SK-N-SH (cell line): ENCODE measurements around the gene REEP3. TPM values are rescaled to one million over a fixed set of nuclear protein-coding genes. Genes with fewer than 3 reads are reported as not detected.

Experiments used
- CTCF ChIA-PET: fragments of 300-600, 350-600 bp; formaldehyde crosslinking; extraction: SDS; loops from one replicate; lab custom pipeline; 2021; lab: Yijun Ruan, JAX
- POLR2A ChIA-PET: fragments of 350-600 bp; sonication (Branson Sonifier 250); formaldehyde crosslinking; extraction: SDS; loops from one replicate; lab custom pipeline; 2020; ENCODE audit warnings: antibody characterized with exemption, inconsistent platforms; lab: Yijun Ruan, JAX
- DNase-seq: peaks from one replicate; pipeline ENCODE4 v3.0.0; 2012
- H2AFZ ChIP-seq: fragments of 200-600 bp; sonication (generic); 2 replicates; pipeline ENCODE4 v1.8.1; 2016; ENCODE audit warnings: antibody characterized with exemption, mild to moderate bottlenecking, low read depth
- H3F3A ChIP-seq: fragments of 200-600 bp; sonication (generic); replicated peaks from 2 replicates; pipeline ENCODE3; 2016; ENCODE audit warnings: antibody characterized with exemption, mild to moderate bottlenecking; ENCODE audit not compliant: insufficient read depth
- H3K27ac ChIP-seq, 2 experiments: fragments of 200-500 bp in 1 of 2; fragments of 200-600 bp in 1 of 2; sonication (Bioruptor generic) in 1 of 2; sonication (generic), shearing (Covaris generic) in 1 of 2; 2 replicates each; pipeline versions ENCODE4 v1.5.1 to v1.6.1; 2014 to 2016; ENCODE audit warnings: low read depth in 2 of 2, inconsistent platforms in 1 of 2, low read length in 1 of 2, mild to moderate bottlenecking in 1 of 2, mixed read lengths in 1 of 2
- H3K27me3 ChIP-seq: fragments of 200-600 bp; sonication (generic), shearing (Covaris generic); 2 replicates; pipeline ENCODE4 v1.6.1; 2016; ENCODE audit warnings: mixed run types; ENCODE audit not compliant: insufficient read depth
- H3K36me3 ChIP-seq, 2 experiments: fragments of 200-500 bp in 1 of 2; fragments of 200-600 bp in 1 of 2; sonication (Bioruptor generic) in 1 of 2; sonication (generic) in 1 of 2; replicated peaks in 1 of 2; 2 replicates each; pipeline versions ENCODE3 to v1.5.1; 2014 to 2016; ENCODE audit warnings: low read length in 1 of 2, mild to moderate bottlenecking in 1 of 2; ENCODE audit not compliant: insufficient read depth in 2 of 2, control insufficient read depth in 1 of 2
- H3K4me1 ChIP-seq, 2 experiments: fragments of 200-500 bp in 1 of 2; fragments of 200-600 bp in 1 of 2; sonication (Bioruptor generic) in 1 of 2; sonication (generic), shearing (Covaris generic) in 1 of 2; 2 replicates each; pipeline versions ENCODE4 v1.5.1 to v1.6.1; 2014 to 2016; ENCODE audit warnings: low read depth in 1 of 2, low read length in 1 of 2, mixed run types in 1 of 2; ENCODE audit not compliant: insufficient read depth in 2 of 2, control insufficient read depth in 1 of 2
- H3K4me2 ChIP-seq: fragments of 200-600 bp; sonication (generic), shearing (Covaris generic); 2 replicates; pipeline ENCODE4 v1.6.1; 2017; ENCODE audit warnings: mixed run types
- H3K4me3 ChIP-seq, 2 experiments: fragments of 200-500 bp in 1 of 2; fragments of 200-600 bp in 1 of 2; sonication (Bioruptor generic) in 1 of 2; sonication (generic), shearing (Covaris generic) in 1 of 2; 2 replicates each; pipeline versions ENCODE4 v1.5.1 to v1.8.1; 2014 to 2016; ENCODE audit warnings: low read depth in 2 of 2, inconsistent platforms in 1 of 2, low read length in 1 of 2, mild to moderate bottlenecking in 1 of 2, mixed read lengths in 1 of 2, moderate library complexity in 1 of 2
- H3K79me2 ChIP-seq: fragments of 200-600 bp; sonication (generic); 2 replicates; pipeline ENCODE4 v1.8.1; 2017; ENCODE audit warnings: mild to moderate bottlenecking; ENCODE audit not compliant: insufficient read depth
- H3K9ac ChIP-seq: fragments of 200-600 bp; sonication (generic); 2 replicates; pipeline ENCODE4 v1.6.1; 2017; ENCODE audit warnings: mixed run types
- H3K9me2 ChIP-seq: fragments of 200-600 bp; sonication (generic); 2 replicates; pipeline ENCODE4 v1.6.1; 2017; ENCODE audit warnings: mixed run types
- H3K9me3 ChIP-seq: fragments of 200-600 bp; sonication (generic); 2 replicates; pipeline ENCODE4 v1.6.1; 2017; ENCODE audit warnings: mixed run types, mild to moderate bottlenecking, moderate library complexity
- H4K20me1 ChIP-seq: fragments of 200-600 bp; sonication (generic); 2 replicates; pipeline ENCODE4 v1.6.1; 2017; ENCODE audit warnings: mild to moderate bottlenecking, mixed run types; ENCODE audit not compliant: insufficient read depth
- CHD2 ChIP-seq: fragments of 150-350 bp; IDR thresholded peaks from 2 replicates; pipeline ENCODE4 v1.6.1; 2018; ENCODE audit warnings: low read length; ENCODE audit not compliant: partially characterized antibody
- ELF1 ChIP-seq: IDR thresholded peaks from 2 replicates; pipeline ENCODE4 v1.4.0; 2012
- EP300 ChIP-seq, 2 experiments: IDR thresholded peaks; 2 replicates each; pipeline versions ENCODE4 v1.4.0 to v1.6.1; 2012; ENCODE audit warnings: borderline replicate concordance in 1 of 2, low read depth in 1 of 2, low read length in 1 of 2
- EZH2phosphoT487 ChIP-seq: fragments of 200-600 bp; sonication (generic); IDR thresholded peaks from 2 replicates; pipeline ENCODE4 v1.6.1; 2017; ENCODE audit warnings: low read depth, mixed run types, mild to moderate bottlenecking, antibody characterized with exemption, moderate library complexity, borderline replicate concordance
- FOXM1 ChIP-seq: IDR thresholded peaks from 2 replicates; pipeline ENCODE4 v1.4.0; 2012; ENCODE audit warnings: low read depth, mild to moderate bottlenecking
- GABPA ChIP-seq: IDR thresholded peaks from 2 replicates; pipeline ENCODE4 v1.4.0; 2012; ENCODE audit warnings: low read depth, mild to moderate bottlenecking
- JUND ChIP-seq: IDR thresholded peaks from 2 replicates; pipeline ENCODE4 v1.4.0; 2012
- MAX ChIP-seq: IDR thresholded peaks from 2 replicates; pipeline ENCODE4 v1.4.0; 2012; ENCODE audit warnings: low read depth
- MEF2A ChIP-seq: IDR thresholded peaks from 2 replicates; pipeline ENCODE4 v1.4.0; 2012; ENCODE audit warnings: low read depth, borderline replicate concordance
- POLR2AphosphoS5 ChIP-seq: IDR thresholded peaks from 2 replicates; pipeline ENCODE4 v1.6.1; 2012; ENCODE audit warnings: low read depth, low read length
- RAD21 ChIP-seq: IDR thresholded peaks from 2 replicates; pipeline ENCODE4 v1.6.1; 2012; ENCODE audit warnings: mild to moderate bottlenecking, low read length
- REST ChIP-seq: IDR thresholded peaks from 2 replicates; pipeline ENCODE4 v1.6.1; 2012; ENCODE audit warnings: mild to moderate bottlenecking, low read depth, low read length, moderate library complexity
- RFX5 ChIP-seq: IDR thresholded peaks from 2 replicates; pipeline ENCODE4 v1.6.1; 2012; ENCODE audit warnings: mild to moderate bottlenecking, improper control_type of control experiment, low read length
- SIN3A ChIP-seq: IDR thresholded peaks from 2 replicates; pipeline ENCODE4 v1.6.1; 2012; ENCODE audit warnings: low read depth, mild to moderate bottlenecking, low read length, moderate library complexity, borderline replicate concordance
- TAF1 ChIP-seq: IDR thresholded peaks from 2 replicates; pipeline ENCODE4 v1.6.1; 2012; ENCODE audit warnings: low read depth, mild to moderate bottlenecking, low read length, moderate library complexity, borderline replicate concordance
- USF2 ChIP-seq: fragments of 150-350 bp; IDR thresholded peaks from 2 replicates; pipeline ENCODE4 v1.6.1; 2017; ENCODE audit warnings: antibody characterized with exemption, low read length, low read depth, borderline replicate concordance
- WGBS: methylation state at CpG from one replicate; pipeline ENCODE4 v1.1.6; 2017; ENCODE audit warnings: low lambda C conversion rate; 5-methylcytosine and 5-hydroxymethylcytosine counted together
- polyA plus RNA-seq, 3 experiments: library from polyadenylated mRNA; depleted of rRNA; stranded (reverse); fragments of >200 nt; gene quantifications; 2 replicates each; pipeline ENCODE4 v1.2.3, GENCODE V29; 2012

The REEP3 gene
- polyA plus RNA-seq, 1 of the 3 experiments (the other 2 are of a cell fraction) = 7.6 TPM

- H3K4me3 ChIP-seq = no peak overlapping the region
- H3K36me3 ChIP-seq = no peaks in the 10 kb centered on the region
- H2AFZ ChIP-seq = no peak overlapping the region
- H3K79me2 ChIP-seq = no peaks in the 10 kb centered on the region
- CTCF ChIA-PET = interaction anchor here (0.7 to 1.3 kb wide), 2 partner anchors 77 to 476 kb away, joined by 3 to 7 read pairs; no protein-coding TSS in a partner anchor
- peaks cover 0 to 6% of the 10 kb centered on the region in 2 experiments; a peak in 3 of 4 replicates for H3K4me1 ChIP-seq
- H3K9me3 ChIP-seq = no peaks in the 10 kb centered on the region
- no peaks in the 10 kb centered on the region for H3K9me2 ChIP-seq
- POLR2A ChIA-PET = interaction anchor here (1.0 kb wide), 1 partner anchor 12 kb away, joined by 5 read pairs; no protein-coding TSS in a partner anchor
- H3K27ac ChIP-seq = peak overlapping the region in 1 of 2 experiments; percentile 65; a peak in 2 of 4 replicates
- no peaks in the 10 kb centered on the region for H4K20me1 ChIP-seq
- H3F3A ChIP-seq = no peaks in the 10 kb centered on the region
- H3K9ac ChIP-seq = no peak overlapping the region
- WGBS = 83% methylated on average over 5 of the region's 5 CpGs
- no peak for DNase-seq
- H3K4me2 ChIP-seq = no peak overlapping the region
- no peaks in the 10 kb centered on the region for H3K27me3 ChIP-seq
- no peak for TF ChIP-seq REST
- TF ChIP-seq ELF1 = no peak
- no peak for TF ChIP-seq JUND
- no peak for TF ChIP-seq GABPA
- no peak for TF ChIP-seq CHD2
- no peak for TF ChIP-seq TAF1
- TF ChIP-seq RAD21 = no peak
- TF ChIP-seq EP300 (IDR thresholded peaks at IDR 0.05; ENCODE audit: borderline replicate concordance in 1 of 2, low read depth in 1 of 2, low read length in 1 of 2) = no peak
- no peak for TF ChIP-seq MEF2A
- no peak for TF ChIP-seq POLR2AphosphoS5
Observed at GRCh38 chr10:63642808-63643207, 121.6 kb downstream of the REEP3 start.

- no peaks in the 10 kb centered on the region for H3K9me2 ChIP-seq
- H3K4me2 ChIP-seq = no peak overlapping the region
- no peaks in the 10 kb centered on the region for H3K9me3 ChIP-seq
- no peak overlapping the region for H3K4me3 ChIP-seq
- H3K9ac ChIP-seq = no peak overlapping the region
- WGBS = 91% methylated on average over 4 of the region's 4 CpGs
- POLR2A ChIA-PET = no interaction called here
- no peaks in the 10 kb centered on the region for H3F3A ChIP-seq
- no peaks in the 10 kb centered on the region for H3K36me3 ChIP-seq
- H2AFZ ChIP-seq = no peak overlapping the region
- H3K4me1 ChIP-seq = peaks cover 0 to 6% of the 10 kb centered on the region in 2 experiments; a peak in 3 of 4 replicates
- H4K20me1 ChIP-seq = no peaks in the 10 kb centered on the region
- H3K27me3 ChIP-seq = no peaks in the 10 kb centered on the region
- CTCF ChIA-PET = interaction anchor here (1.9 kb wide), 1 partner anchor 76 kb away, joined by 7 read pairs; no protein-coding TSS in a partner anchor
- no peaks in the 10 kb centered on the region for H3K79me2 ChIP-seq
- H3K27ac ChIP-seq = peak overlapping the region in 1 of 2 experiments; percentile 10; a peak in 1 of 4 replicates
- TF ChIP-seq EZH2phosphoT487 (no peak), RFX5 (no peak), MAX (no peak), REST (no peak), ELF1 (no peak), USF2 (no peak), FOXM1 (no peak), SIN3A (no peak)
- TF ChIP-seq, all 33 proteins: peak for 0
- DNase-seq = no peak
Observed at GRCh38 chr10:63644418-63645142, 123.4 kb downstream of the REEP3 start.
